Upper lobe of left lung (tissue), 4 donors: ENCODE data around the gene ZNF490.

ENCODE experiments used
- EP300 ChIP-seq, 4 donors: sonication (generic); formaldehyde crosslinking; IDR thresholded peaks; one replicate each; pipeline ENCODE4 v1.5.1; 2017; ENCODE audit warnings: antibody characterized with exemption in 4 of 4, control low read depth in 2 of 4
- POLR2A ChIP-seq, 4 donors: fragments of 450-650 bp; IDR thresholded peaks; one replicate each; pipeline ENCODE4 v1.5.1; 2016 to 2017; ENCODE audit warnings: antibody characterized with exemption in 4 of 4, mild to moderate bottlenecking in 2 of 4
- POLR2AphosphoS5 ChIP-seq, 2 donors: sonication (generic); formaldehyde crosslinking; IDR thresholded peaks; one replicate each; pipeline ENCODE4 v1.5.1; 2017; ENCODE audit warnings: antibody characterized with exemption in 2 of 2
- TF ChIP-seq, protein P1 (sequence below), 6 experiments: fragments of 450-650 bp in 4 of 6; fragments of 200-600 bp in 2 of 6; sonication (generic) in 2 of 6; IDR thresholded peaks; one replicate each; pipeline ENCODE4 v1.5.1; 2016 to 2019; ENCODE audit warnings: antibody characterized with exemption in 6 of 6

DNA sequence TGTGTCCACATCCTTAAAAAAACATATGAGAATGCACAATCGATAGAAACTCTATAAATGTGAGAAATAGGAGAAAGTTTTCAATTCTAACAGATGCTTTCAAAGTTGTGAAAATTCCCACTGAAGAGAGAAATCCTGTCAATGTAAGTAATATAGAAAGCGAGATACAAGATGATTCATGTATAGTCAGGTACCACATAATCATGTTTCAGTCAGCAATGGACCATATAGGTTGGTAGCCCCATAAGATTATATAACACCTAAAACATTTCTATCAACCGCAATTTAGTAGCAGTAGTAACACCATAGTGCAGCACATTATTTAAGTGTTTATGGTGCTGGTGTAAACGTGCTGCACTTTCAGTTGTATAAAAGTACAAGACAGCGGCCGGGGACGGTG, 18.6 kb upstream of the ZNF490 start:
- TF ChIP-seq POLR2AphosphoS5 (IDR thresholded peaks at IDR 0.05) (no peak), POLR2A (IDR thresholded peaks at IDR 0.05) (no peak), EP300 (IDR thresholded peaks at IDR 0.05) (no peak)
- TF ChIP-seq, protein P1, sequence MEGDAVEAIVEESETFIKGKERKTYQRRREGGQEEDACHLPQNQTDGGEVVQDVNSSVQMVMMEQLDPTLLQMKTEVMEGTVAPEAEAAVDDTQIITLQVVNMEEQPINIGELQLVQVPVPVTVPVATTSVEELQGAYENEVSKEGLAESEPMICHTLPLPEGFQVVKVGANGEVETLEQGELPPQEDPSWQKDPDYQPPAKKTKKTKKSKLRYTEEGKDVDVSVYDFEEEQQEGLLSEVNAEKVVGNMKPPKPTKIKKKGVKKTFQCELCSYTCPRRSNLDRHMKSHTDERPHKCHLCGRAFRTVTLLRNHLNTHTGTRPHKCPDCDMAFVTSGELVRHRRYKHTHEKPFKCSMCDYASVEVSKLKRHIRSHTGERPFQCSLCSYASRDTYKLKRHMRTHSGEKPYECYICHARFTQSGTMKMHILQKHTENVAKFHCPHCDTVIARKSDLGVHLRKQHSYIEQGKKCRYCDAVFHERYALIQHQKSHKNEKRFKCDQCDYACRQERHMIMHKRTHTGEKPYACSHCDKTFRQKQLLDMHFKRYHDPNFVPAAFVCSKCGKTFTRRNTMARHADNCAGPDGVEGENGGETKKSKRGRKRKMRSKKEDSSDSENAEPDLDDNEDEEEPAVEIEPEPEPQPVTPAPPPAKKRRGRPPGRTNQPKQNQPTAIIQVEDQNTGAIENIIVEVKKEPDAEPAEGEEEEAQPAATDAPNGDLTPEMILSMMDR (IDR thresholded peaks at IDR 0.05), result no peak
